NCI-H187 (cell line): Measurements from ENCODE around the gene PTPRD.

ENCODE experiments used
- DNase-seq, 2 experiments: peaks; one replicate each; lab custom pipeline; 2025; lab: John Stamatoyannopoulos, UW

Gene PTPRD

GRCh38 chr9:8683496-8683895, 1929.3 kb downstream of the PTPRD start:
- DNase-seq = no peak

GRCh38 chr9:8680658-8681057, 1932.1 kb downstream of the PTPRD start:
- DNase-seq = no peak

- DNase-seq = no peak
Measured at GRCh38 chr9:8680157-8680556, 1932.6 kb downstream of the PTPRD start.

- no peak for DNase-seq
Measured at GRCh38 chr9:8679371-8679822, 1933.4 kb downstream of the PTPRD start.

- no peak for DNase-seq
Measured at GRCh38 chr9:8677741-8678140, 1935.1 kb downstream of the PTPRD start.

- no peak for DNase-seq
Measured at GRCh38 chr9:8674536-8674935, 1938.3 kb downstream of the PTPRD start.

GRCh38 chr9:8673830-8674229, 1939.0 kb downstream of the PTPRD start:
- no peak for DNase-seq

- no peak for DNase-seq
Measured at GRCh38 chr9:8670751-8671150, 1942.1 kb downstream of the PTPRD start.

GRCh38 chr9:8668751-8669150, 1944.1 kb downstream of the PTPRD start:
- no peak for DNase-seq

- DNase-seq = no peak
Measured at GRCh38 chr9:8668231-8668630, 1944.6 kb downstream of the PTPRD start.

- DNase-seq = no peak
Measured at GRCh38 chr9:8666060-8666459, 1946.7 kb downstream of the PTPRD start.

GRCh38 chr9:8660383-8660782, 1952.4 kb downstream of the PTPRD start:
- no peak for DNase-seq

- no peak for DNase-seq
Measured at GRCh38 chr9:8659108-8659507, 1953.7 kb downstream of the PTPRD start.

GRCh38 chr9:8655071-8655470, 1957.7 kb downstream of the PTPRD start:
- no peak for DNase-seq

- no peak for DNase-seq
Measured at GRCh38 chr9:8653855-8654254, 1958.9 kb downstream of the PTPRD start.

GRCh38 chr9:8653111-8653510, 1959.7 kb downstream of the PTPRD start:
- no peak for DNase-seq

GRCh38 chr9:8652255-8652654, 1960.5 kb downstream of the PTPRD start:
- no peak for DNase-seq

- no peak for DNase-seq
Measured at GRCh38 chr9:8651846-8652215, 1961.0 kb downstream of the PTPRD start.

GRCh38 chr9:8651070-8651845, 1961.5 kb downstream of the PTPRD start:
- no peak for DNase-seq

GRCh38 chr9:8649807-8650206, 1963.0 kb downstream of the PTPRD start:
- no peak for DNase-seq

- DNase-seq = no peak
Measured at GRCh38 chr9:8649160-8649559, 1963.6 kb downstream of the PTPRD start.

GRCh38 chr9:8648271-8648845, 1964.4 kb downstream of the PTPRD start:
- DNase-seq = no peak

- no peak for DNase-seq
Measured at GRCh38 chr9:8647824-8648223, 1965.0 kb downstream of the PTPRD start.

GRCh38 chr9:8644571-8644970, 1968.2 kb downstream of the PTPRD start:
- DNase-seq = no peak
